Thymus (tissue), 11 donors: ENCODE data around the gene HOXD10. TPM values are rescaled to one million over a fixed set of nuclear protein-coding genes. Genes with fewer than 3 reads are reported as not detected.

Experiments used
- DNase-seq, 9 donors: peaks; one replicate each; pipeline ENCODE4 v3.0.0-alpha.2; 2013; ENCODE audit warnings: low spot score in 9 of 9, low read depth in 6 of 9, missing footprints in 1 of 9
- H3K27ac ChIP-seq, 2 donors: one replicate each; pipeline ENCODE4 v1.5.1; 2013; ENCODE audit warnings: control low read depth in 1 of 2, low read depth in 1 of 2, low read length in 1 of 2, mild to moderate bottlenecking in 1 of 2, moderate library complexity in 1 of 2
- H3K27me3 ChIP-seq, 2 donors: one replicate each; pipeline ENCODE4 v1.5.1; 2013; ENCODE audit warnings: low read length in 1 of 2; ENCODE audit not compliant: control insufficient read depth in 2 of 2, insufficient read depth in 1 of 2
- H3K36me3 ChIP-seq, 2 donors: one replicate each; pipeline ENCODE4 v1.5.1; 2013; ENCODE audit warnings: low read length in 1 of 2, mild to moderate bottlenecking in 1 of 2, moderate library complexity in 1 of 2; ENCODE audit not compliant: control insufficient read depth in 2 of 2, insufficient read depth in 2 of 2
- H3K4me1 ChIP-seq, 2 donors: one replicate each; pipeline ENCODE4 v1.5.1; 2013; ENCODE audit warnings: low read length in 2 of 2; ENCODE audit not compliant: control insufficient read depth in 2 of 2, insufficient read depth in 2 of 2
- H3K4me3 ChIP-seq, 2 donors: one replicate each; pipeline ENCODE4 v1.5.1; 2013; ENCODE audit warnings: low read length in 2 of 2, control low read depth in 1 of 2, mild to moderate bottlenecking in 1 of 2
- H3K9me3 ChIP-seq, 2 donors: one replicate each; pipeline ENCODE4 v1.5.1; 2013; ENCODE audit warnings: low read length in 1 of 2, mild to moderate bottlenecking in 1 of 2; ENCODE audit not compliant: control insufficient read depth in 2 of 2, insufficient read depth in 1 of 2
- WGBS: extraction: QIAGEN DNeasy Blood & Tissue Kit; methylation state at CpG from one replicate; pipeline ENCODE4 v1.1.7; 2013; 5-methylcytosine and 5-hydroxymethylcytosine counted together
- polyA plus RNA-seq: library from polyadenylated mRNA; stranded (reverse); fragments of 200-250 nt; gene quantifications from one replicate; pipeline ENCODE4 v1.2.3, GENCODE V29; 2013
- total RNA-seq: library from RNA; stranded (reverse); fragments of 120-200 nt; gene quantifications from one replicate; pipeline ENCODE4 v1.2.4, GENCODE V29; 2013
- donor health status: healthy.

Gene HOXD10
- total and polyA plus RNA-seq, 2 donors: 0.09 TPM; not detected in 1

- H3K9me3 ChIP-seq: peaks cover 0 to 8% of the 10 kb centered on the region in 2 donors
- WGBS: 5% methylated on average over 53 of the region's 53 CpGs
- DNase-seq: no peak
- peaks cover 87 to 100% of the 10 kb centered on the region in 2 donors for H3K27me3 ChIP-seq
- peaks cover 2 to 22% of the 10 kb centered on the region in 2 donors for H3K4me1 ChIP-seq
- H3K27ac ChIP-seq: no peak overlapping the region
- H3K4me3 ChIP-seq: peak overlapping the region in 1 of 2 donors; percentile 26
- H3K36me3 ChIP-seq: no peaks in the 10 kb centered on the region
Measured at GRCh38 chr2:176093145-176093897, 23.3 kb upstream of the HOXD10 start.

GRCh38 chr2:176093898-176094249 is 22.7 kb upstream of the HOXD10 start:
- H3K27me3 ChIP-seq: peaks cover 88 to 100% of the 10 kb centered on the region in 2 donors
- no peaks in the 10 kb centered on the region for H3K36me3 ChIP-seq
- H3K27ac ChIP-seq: no peak overlapping the region
- no peak for DNase-seq
- 8% methylated on average over 8 of the region's 8 CpGs for WGBS
- H3K4me1 ChIP-seq: peaks cover 2 to 20% of the 10 kb centered on the region in 2 donors
- peaks cover 0 to 6% of the 10 kb centered on the region in 2 donors for H3K9me3 ChIP-seq
- no peak overlapping the region for H3K4me3 ChIP-seq

DNA sequence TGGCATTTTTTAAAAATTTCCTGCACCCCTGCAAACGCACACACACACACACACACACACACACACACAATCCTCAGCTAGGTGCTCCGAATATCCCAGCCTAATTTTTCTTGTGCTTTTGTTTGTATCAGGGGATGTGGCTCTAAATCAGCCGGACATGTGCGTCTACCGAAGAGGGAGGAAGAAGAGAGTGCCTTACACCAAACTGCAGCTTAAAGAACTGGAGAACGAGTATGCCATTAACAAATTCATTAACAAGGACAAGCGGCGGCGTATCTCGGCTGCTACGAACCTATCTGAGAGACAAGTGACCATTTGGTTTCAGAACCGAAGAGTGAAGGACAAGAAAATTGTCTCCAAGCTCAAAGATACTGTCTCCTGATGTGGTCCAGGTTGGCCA is 22.2 kb upstream of the HOXD10 start:
- H3K27ac ChIP-seq: no peak overlapping the region
- peaks cover 0 to 6% of the 10 kb centered on the region in 2 donors for H3K9me3 ChIP-seq
- no peak overlapping the region for H3K4me3 ChIP-seq
- H3K4me1 ChIP-seq: peaks cover 2 to 20% of the 10 kb centered on the region in 2 donors
- H3K27me3 ChIP-seq: peaks cover 87 to 100% of the 10 kb centered on the region in 2 donors
- no peak for DNase-seq
- H3K36me3 ChIP-seq: no peaks in the 10 kb centered on the region
- WGBS: 8% methylated on average over 12 of the region's 12 CpGs

DNA sequence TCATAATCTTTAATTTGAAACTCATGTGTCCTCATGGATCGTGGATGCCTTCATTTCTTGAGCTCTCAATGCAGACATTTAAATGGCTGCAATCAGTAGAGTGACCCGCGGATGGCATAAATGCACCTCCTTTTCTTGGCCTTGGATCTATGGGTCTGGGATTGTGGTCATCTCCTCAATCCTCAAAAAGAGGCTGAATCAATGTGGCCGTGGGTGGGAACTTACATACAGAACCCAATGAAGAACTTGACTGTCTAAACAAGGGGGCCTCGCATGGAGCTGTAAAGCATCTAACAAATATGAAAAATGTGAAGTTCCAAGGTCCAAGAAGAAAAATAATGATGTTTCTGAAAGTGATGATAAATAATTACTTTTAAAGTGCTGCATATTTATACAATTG is 21.2 kb upstream of the HOXD10 start:
- Histone ChIP-seq H3K9me3 (peaks cover 1 to 11% of the 10 kb centered on the region in 2 donors), H3K36me3 (no peaks in the 10 kb centered on the region), H3K4me1 (peaks cover 2 to 20% of the 10 kb centered on the region in 2 donors), H3K27me3 (peaks cover 87 to 100% of the 10 kb centered on the region in 2 donors), H3K27ac (no peak overlapping the region), H3K4me3 (no peak overlapping the region)
- DNase-seq: no peak
- WGBS: 18% methylated on average over 5 of the region's 5 CpGs

GRCh38 chr2:176096243-176096985 is 20.2 kb upstream of the HOXD10 start:
- no peaks in the 10 kb centered on the region for H3K36me3 ChIP-seq
- H3K27ac ChIP-seq: no peak overlapping the region
- peak overlapping the region; percentile 7 to 43 for H3K4me3 ChIP-seq
- peaks cover 84 to 100% of the 10 kb centered on the region in 2 donors for H3K27me3 ChIP-seq
- 5% methylated on average over 16 of the region's 16 CpGs for whole genome bisulfite sequencing
- peaks cover 2 to 20% of the 10 kb centered on the region in 2 donors for H3K4me1 ChIP-seq
- H3K9me3 ChIP-seq: peaks cover 1 to 15% of the 10 kb centered on the region in 2 donors
- peak in 1 of 9 donors; percentile 36 for DNase-seq

DNA sequence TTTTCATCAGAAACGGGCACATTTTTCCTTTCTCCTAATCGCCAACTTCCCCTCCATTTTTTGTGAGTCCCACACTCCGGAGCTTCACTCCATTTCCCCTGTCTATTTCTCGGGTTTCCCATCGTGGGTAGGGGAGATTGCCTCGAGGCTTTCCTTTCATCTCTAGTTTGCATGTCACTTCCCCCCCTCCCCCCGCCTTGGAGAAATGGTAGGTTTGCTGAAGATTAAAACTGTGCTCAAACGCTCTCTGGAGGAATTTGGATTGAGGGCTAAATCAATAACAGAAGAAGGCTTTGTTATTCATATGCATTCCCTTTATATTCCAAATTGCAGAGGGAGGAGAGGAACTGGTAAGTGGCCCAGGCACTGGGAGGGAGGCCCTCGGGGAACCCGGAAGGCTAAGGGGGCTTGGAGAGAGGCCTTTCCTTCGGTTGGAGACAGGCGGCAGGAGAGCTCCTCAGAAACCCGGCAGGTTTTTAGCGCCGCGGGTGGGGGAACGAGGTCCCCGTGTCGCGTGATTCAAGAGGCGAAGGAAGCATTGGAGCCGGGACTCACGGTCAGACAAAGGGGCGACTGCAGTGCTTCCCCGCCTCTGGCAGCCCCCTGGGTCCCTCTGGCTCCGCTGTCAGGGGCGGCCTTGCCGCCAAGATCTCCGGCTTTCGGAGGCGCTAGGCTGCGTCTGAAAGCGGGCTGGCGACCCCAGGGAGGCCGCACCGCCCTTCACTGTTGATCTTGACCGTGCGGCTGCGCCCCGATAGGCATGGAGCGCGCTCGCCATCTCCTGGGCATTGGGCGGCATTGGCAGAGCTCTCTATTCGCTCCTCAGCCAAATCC is 19.4 kb upstream of the HOXD10 start:
- Histone ChIP-seq H3K4me1 (peaks cover 2 to 20% of the 10 kb centered on the region in 2 donors), H3K27me3 (peaks cover 84 to 100% of the 10 kb centered on the region in 2 donors), H3K27ac (no peak overlapping the region), H3K9me3 (peaks cover 1 to 15% of the 10 kb centered on the region in 2 donors), H3K36me3 (no peaks in the 10 kb centered on the region), H3K4me3 (peak overlapping the region; percentile 7 to 43)
- WGBS: 1% methylated on average over 45 of the region's 45 CpGs
- peak in 4 of 9 donors; percentile 37 to 69 (median 50) for DNase-seq

GRCh38 chr2:176097820-176098365 is 18.7 kb upstream of the HOXD10 start:
- no peak overlapping the region for H3K4me3 ChIP-seq
- peaks cover 84 to 100% of the 10 kb centered on the region in 2 donors for H3K27me3 ChIP-seq
- H3K4me1 ChIP-seq: peaks cover 2 to 20% of the 10 kb centered on the region in 2 donors

DNA sequence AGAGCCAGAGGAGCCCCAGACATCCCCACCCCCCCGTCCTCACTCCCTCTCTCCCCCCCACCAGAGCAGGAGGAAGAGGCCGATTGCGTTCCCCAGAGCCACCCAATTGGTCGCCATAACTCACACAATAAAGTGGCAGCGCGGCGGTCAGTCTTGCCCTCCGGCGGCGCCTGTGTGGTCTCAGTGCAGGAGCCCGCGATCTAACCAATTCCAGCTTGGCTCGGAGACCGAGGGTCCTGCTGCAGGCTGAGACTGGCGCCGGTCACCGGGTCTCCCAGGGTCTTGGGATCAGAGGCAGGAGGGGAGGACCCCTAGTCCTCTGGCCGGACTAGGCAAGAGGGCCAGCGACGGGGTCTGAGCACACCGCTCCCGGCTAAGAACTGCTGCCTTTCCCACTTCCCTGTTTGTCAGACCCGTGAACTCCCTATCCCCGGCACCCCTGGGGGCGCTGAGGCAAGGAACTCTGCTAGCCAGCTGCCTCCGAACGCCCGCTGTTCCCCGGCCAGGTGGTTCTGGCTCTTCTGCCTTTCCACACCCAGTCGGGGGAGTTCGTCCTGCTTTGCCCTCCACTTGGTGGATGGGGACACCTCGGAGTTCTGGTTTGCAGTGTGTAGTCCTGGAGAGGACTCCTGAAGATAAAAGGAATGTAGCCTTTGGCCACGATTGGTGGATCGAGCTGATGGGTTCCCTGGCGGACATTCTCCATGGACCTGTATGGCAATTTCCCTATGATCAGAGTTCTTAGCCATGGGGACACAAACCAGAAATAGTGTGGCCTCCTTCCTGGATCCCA is 18.0 kb upstream of the HOXD10 start:
- H3K9me3 ChIP-seq: peaks cover 1 to 15% of the 10 kb centered on the region in 2 donors
- H3K4me1 ChIP-seq: peaks cover 2 to 16% of the 10 kb centered on the region in 2 donors
- 8% methylated on average over 35 of the region's 35 CpGs for WGBS
- no peak for DNase-seq
- H3K27me3 ChIP-seq: peaks cover 83 to 100% of the 10 kb centered on the region in 2 donors
- no peak overlapping the region for H3K27ac ChIP-seq
- no peak overlapping the region for H3K4me3 ChIP-seq
- no peaks in the 10 kb centered on the region for H3K36me3 ChIP-seq

More at GRCh38 chr2:176097820-176098365, 18.7 kb upstream of the HOXD10 start:
- Histone ChIP-seq H3K27ac (no peak overlapping the region), H3K36me3 (no peaks in the 10 kb centered on the region), H3K9me3 (peaks cover 1 to 15% of the 10 kb centered on the region in 2 donors)
- DNase-seq: no peak
- 4% methylated on average over 18 of the region's 18 CpGs for WGBS
